COR-L47 (cell line): ENCODE data around the gene DECR2.
A peak's percentile ranks its signal among the peaks of the same experiment; 100 is the strongest.
"Not testable (repeated sequence)": the region's sequence is repeated elsewhere in the genome, so short reads cannot be mapped to it uniquely, and the experiment has no call there.

Source experiments
- DNase-seq: peaks from one replicate; lab custom pipeline; 2025; lab: John Stamatoyannopoulos, UW

DECR2 gene

DNA sequence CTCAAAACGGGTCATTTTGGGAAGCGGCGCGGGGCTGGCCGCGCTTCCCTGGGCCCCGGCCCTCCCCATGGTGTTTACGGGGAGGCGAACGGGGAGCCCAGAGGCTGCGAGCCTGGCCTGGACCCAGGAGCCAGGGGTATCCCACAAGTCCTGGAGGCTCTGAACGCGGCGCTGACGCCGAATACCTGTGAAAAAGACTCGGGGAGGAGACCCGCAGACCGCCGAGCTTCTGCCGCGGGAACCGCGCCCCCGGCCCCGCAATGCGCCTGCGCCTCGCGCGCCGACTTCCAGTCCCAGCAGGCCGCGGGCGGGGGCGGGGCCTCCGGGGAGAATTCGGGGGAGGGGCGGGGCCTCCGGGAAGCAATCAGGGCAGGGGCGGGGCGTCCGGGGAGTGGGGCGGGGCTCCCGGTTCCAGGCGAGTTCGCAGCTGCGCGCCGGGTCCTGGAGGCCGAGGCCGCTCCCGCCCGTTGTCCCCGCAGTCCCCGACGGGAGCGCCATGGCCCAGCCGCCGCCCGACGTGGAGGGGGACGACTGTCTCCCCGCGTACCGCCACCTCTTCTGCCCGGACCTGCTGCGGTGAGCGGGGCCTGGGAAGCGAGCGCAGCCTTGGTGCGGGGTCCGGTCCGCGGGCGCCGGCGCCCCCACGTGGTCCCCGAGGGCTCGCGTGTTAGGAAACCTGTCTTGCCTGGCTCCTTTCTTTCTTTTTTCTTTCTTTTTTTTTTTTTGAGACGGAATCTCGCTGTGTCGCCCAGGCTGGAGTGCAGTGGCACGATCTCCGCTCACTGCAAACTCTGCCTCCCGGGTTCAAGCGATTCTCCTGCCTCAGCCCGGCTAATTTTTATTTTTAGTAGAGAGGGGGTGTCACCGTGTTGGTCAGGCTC lies at the start of gene DECR2:
Gene DECR2, plus strand, starts transcription at position 418 of the 881 bp plus-strand sequence. Its CDS starts 79 bp downstream, at position 497.
- peak; percentile 87 for DNase-seq

GRCh38 chr16:352547-353403 lies 48.9 kb upstream of the DECR2 start, which contains the start of gene AXIN1:
Gene AXIN1 (minus strand): TSS chr16:352723. CDS start chr16:347025, 5,698 bp downstream.
- DNase-seq = peak; percentile 99

GRCh38 chr16:353404-354290 lies 48.0 kb upstream of the DECR2 start:
- DNase-seq = no peak

DNA sequence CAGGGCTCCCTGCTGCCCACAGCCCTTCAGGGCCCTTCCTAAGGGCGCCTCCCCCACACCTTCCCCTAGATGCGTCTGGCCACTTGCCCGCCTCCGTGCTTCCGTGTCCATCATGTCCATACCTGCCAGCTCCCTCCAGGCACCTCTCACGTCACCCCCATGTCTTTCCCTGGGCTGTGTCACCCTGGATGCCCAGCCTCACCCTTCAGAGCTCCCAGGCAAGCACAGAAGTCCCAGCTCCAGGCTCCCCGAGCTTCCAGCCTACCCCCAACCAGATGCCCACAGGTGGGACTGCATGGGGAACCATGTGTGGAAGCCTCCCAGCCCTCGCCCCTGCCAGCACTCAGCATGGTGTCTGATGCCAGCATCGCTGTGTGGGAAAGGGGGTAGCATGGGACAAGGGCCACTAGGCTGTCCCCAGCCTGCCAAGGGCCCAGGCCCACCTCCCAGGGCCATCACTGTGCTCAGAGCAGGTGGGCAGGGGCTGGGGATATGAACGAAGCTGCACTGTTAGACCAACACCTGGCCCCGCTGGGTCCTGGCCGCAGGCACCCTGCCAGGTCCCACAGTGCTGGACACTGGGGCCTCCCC lies 47.3 kb upstream of the DECR2 start:
- no peak for DNase-seq

GRCh38 chr16:354971-355461 lies 46.7 kb upstream of the DECR2 start:
- no peak for DNase-seq

- no peak for DNase-seq
These were observed 44.9 kb upstream of the DECR2 start for GRCh38 chr16:356741-357140.

- no peak for DNase-seq
These were observed 42.5 kb upstream of the DECR2 start for GRCh38 chr16:359067-359763.

- DNase-seq = no peak
These were observed 41.6 kb upstream of the DECR2 start for GRCh38 chr16:359871-360697.

GRCh38 chr16:360698-361336 lies 40.9 kb upstream of the DECR2 start:
- DNase-seq = no peak

- DNase-seq = no peak
These were observed 40.3 kb upstream of the DECR2 start for GRCh38 chr16:361341-361871.

GRCh38 chr16:361872-362701 lies 39.6 kb upstream of the DECR2 start:
- peak; percentile 86 for DNase-seq

- not testable (repeated sequence) for DNase-seq
These were observed 39.0 kb upstream of the DECR2 start for GRCh38 chr16:362702-362999.

DNA sequence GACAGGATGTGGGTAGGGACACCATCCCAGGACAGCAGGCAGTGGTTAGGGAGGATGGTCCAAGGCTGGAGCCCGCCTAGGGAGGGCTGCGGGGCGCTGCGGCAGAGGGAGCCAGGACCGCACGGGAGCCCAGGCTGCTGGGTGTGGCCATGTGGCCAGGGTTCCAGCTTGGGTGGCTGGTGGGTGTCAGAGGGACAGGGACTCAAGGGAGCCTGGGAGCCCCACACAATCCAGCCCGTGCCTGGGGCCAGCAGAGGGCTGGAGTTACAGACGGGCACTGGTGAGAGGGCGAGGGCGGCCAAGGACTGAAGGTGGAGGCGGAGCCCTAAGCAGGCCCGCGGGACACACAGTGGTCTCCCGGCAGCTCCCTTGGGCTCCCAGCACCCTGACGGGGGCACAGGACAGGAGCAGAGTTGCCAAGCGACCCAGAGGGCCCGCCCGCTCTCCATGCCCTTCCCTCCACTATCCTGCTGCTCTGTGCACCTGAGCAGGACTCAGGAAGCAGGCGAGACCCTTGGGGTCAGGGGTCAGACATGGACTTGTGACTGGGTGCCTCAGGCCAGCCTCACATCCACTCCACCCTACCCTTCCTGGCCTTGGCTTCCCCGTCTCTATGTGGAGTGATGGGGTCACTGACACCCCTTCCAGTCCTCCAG lies 38.4 kb upstream of the DECR2 start:
- no peak for DNase-seq

DNA sequence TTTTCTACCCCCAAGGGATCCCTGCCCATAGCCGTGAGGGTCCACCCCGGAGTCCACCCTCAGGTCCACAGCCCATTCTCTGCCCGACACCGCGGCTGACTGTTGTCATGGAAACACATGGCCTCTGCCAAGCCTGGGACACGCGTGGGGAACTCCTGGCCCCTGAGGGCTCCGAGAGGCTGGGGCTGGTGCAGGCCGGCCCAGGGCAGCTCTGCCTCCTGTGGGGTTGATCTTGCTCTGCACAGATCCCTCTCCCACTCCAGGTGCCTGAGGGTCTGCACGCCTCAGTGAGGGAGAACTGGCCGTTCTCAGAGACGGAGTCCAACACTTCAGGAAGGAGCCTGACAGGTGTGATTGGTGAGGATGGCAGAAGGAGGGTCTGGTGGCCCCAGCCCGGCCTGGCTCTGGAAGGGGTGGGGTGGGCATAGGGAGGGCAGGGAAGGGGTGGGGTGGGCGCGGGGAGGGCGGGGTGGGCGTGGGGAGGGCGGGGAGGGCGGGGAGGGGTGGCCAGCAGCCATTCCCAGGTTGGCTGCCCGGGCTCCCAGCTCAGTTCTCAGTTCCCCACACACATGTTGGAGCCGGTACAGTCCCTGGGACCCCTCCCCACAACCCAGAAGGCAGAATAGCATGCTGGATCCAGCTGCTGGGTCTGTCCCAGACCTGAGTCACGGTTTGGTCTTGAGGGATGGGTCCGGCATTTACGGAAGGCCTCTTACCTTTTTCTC lies 37.8 kb upstream of the DECR2 start:
- DNase-seq = no peak

DNA sequence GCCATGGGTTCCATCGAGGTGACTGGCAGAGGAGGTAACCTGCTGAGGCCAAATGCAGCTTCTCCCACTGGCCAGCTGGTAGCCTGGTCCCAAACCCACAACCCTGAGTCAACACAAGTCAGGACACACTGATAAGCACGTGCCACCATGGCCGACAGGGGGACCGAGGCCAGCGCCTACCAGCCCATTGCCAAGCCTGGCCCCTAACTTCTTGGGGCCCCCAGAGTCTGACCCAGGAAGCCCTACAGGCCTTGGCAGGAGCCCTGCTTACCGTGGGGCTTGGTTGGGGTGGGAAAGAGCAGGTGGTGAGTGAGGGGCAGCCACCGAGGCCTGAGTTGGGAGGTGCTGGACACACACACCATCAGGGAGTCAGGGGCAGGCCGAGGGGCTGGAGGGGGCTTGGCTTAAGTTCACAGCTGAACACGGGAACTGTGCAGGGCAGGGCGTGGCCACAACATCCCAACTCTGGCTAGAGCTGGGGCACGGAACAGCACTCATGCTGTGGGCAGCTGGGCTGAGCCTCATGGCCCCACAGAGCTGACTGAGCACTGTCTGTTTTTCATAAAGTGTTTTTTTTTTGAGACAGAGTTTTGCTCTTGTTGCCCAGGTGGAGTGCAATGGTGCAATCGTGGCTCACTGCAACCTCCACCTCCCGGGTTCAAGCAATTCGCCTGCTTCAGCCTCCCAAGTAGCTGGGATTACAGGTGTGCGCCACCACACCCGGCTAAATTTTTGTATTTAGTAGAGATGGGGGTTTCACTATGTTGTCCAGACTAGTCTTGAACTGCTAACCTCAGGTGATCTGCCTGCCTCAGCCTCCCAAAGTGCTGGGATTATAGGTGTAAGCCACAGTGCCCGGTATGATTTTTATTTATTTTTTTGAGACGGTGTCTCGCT lies 36.8 kb upstream of the DECR2 start:
- DNase-seq = no peak

- DNase-seq = no peak
These were observed 35.2 kb upstream of the DECR2 start for GRCh38 chr16:366476-366875.
